Measurements from ENCODE around the gene NEURL4.
"Not testable (repeated sequence)": the region's sequence is repeated elsewhere in the genome, so short reads cannot be mapped to it uniquely, and the experiment has no call there.

The NEURL4 gene

GRCh38 chr17:7348478-7349242 lies 19.5 kb upstream of the NEURL4 start:
- Histone ChIP-seq H3K36me3 (ENCODE audit: control insufficient read depth, insufficient read depth, low read length) (no peaks in the 10 kb centered on the region), H3K9me3 (ENCODE audit: control insufficient read depth, low read length) (no peaks in the 10 kb centered on the region), H3K27ac (ENCODE audit: insufficient read depth, low read depth, low read length, poor library complexity, severe bottlenecking) (no peak overlapping the region), H3K4me1 (ENCODE audit: control insufficient read depth, insufficient read depth, low read length) (peaks cover 22% of the 10 kb centered on the region), H3K4me3 (ENCODE audit: insufficient read depth, low read depth, low read length) (no peak overlapping the region), H3K27me3 (ENCODE audit: control insufficient read depth, insufficient read depth, low read length, poor library complexity, severe bottlenecking) (peaks cover 7% of the 10 kb centered on the region)
- 93 to 94% methylated on average over 19 of the region's 19 CpGs for WGBS, 2 experiments

DNA sequence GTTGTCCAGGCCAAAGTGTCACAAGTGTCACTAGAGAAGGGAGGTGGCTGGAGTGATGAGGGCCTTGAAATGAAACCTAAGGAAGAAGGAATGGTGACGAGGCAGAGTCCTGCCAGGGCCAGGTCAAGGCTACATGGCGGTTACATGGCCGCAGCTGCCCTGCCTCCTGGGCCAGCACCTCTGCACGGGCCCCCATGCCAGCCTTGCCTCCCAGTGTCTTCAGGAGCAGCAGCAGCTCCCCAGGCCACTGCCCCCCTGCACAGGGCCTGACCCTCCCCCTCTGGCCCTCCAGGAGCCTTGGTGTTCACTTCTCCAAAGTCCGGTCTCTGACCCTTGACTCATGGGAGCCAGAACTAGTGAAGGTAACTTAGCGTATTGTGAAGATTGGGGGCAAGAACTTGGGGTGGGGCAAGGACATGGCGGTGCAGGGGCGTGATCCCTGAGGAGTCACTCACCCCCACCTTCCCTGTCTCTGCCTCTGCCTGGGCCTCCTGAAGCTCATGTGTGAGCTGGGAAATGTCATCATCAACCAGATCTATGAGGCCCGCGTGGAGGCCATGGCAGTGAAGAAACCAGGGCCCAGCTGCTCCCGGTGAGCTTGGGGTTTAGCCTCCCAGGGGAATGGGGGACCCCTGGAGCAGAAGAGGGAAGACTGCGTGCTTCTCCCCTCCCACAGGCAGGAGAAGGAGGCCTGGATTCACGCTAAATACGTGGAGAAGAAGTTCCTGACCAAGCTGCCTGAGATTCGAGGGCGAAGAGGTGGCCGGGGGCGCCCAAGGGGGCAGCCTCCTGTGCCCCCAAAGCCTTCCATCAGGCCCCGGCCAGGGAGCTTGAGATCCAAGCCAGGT lies 18.7 kb upstream of the NEURL4 start:
- WGBS, 2 experiments = 87 to 88% methylated on average over 19 of the region's 19 CpGs
- Histone ChIP-seq H3K27ac (ENCODE audit: insufficient read depth, low read depth, low read length, poor library complexity, severe bottlenecking) (no peak overlapping the region), H3K9me3 (ENCODE audit: control insufficient read depth, low read length) (no peaks in the 10 kb centered on the region), H3K27me3 (ENCODE audit: control insufficient read depth, insufficient read depth, low read length, poor library complexity, severe bottlenecking) (peaks cover 7% of the 10 kb centered on the region), H3K4me1 (ENCODE audit: control insufficient read depth, insufficient read depth, low read length) (peaks cover 17% of the 10 kb centered on the region), H3K4me3 (ENCODE audit: insufficient read depth, low read depth, low read length) (no peak overlapping the region), H3K36me3 (ENCODE audit: control insufficient read depth, insufficient read depth, low read length) (no peaks in the 10 kb centered on the region)

DNA sequence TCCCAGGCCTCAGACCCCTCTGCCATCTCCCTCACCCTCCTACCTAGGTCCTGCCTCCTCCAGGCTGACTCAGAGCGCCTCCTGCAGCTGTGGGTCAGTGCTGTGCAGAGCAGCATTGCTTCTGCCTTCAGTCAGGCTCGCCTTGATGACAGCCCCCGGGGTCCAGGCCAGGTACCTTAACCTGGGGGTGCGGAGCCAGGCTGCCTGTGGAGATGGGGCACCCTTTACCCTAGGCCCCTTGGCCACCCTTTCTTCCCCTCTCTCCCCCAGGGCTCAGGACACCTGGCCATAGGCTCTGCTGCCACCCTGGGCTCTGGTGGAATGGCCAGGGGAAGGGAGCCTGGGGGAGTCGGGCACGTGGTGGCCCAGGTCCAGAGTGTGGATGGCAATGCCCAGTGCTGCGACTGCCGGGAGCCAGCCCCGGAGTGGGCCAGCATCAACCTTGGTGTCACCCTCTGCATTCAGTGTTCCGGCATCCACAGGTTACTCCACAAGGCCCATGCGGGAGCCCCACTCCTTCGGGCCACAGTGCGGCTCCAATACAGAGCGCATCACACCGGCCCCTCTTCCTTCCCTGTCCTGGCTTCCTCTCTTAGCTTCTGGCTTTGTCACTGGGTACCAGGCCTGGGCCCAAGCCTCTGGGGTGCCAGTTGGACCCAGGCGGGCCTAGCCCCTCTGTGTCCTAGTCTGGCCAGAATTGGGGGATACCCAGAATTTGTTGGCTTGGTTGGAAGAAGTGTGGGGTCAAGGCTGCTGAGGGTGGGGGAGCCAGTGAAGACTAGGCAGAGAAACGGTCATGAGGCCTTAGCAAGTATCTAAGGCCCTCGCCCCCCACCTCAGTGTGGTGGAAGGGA lies 17.9 kb upstream of the NEURL4 start:
- Histone ChIP-seq H3K27me3 (ENCODE audit: control insufficient read depth, insufficient read depth, low read length, poor library complexity, severe bottlenecking) (peaks cover 7% of the 10 kb centered on the region), H3K27ac (ENCODE audit: insufficient read depth, low read depth, low read length, poor library complexity, severe bottlenecking) (no peak overlapping the region), H3K4me3 (ENCODE audit: insufficient read depth, low read depth, low read length) (no peak overlapping the region), H3K36me3 (ENCODE audit: control insufficient read depth, insufficient read depth, low read length) (no peaks in the 10 kb centered on the region), H3K4me1 (ENCODE audit: control insufficient read depth, insufficient read depth, low read length) (peaks cover 13% of the 10 kb centered on the region), H3K9me3 (ENCODE audit: control insufficient read depth, low read length) (no peaks in the 10 kb centered on the region)
- 91% methylated on average over 18 of the region's 18 CpGs for WGBS, 2 experiments

DNA sequence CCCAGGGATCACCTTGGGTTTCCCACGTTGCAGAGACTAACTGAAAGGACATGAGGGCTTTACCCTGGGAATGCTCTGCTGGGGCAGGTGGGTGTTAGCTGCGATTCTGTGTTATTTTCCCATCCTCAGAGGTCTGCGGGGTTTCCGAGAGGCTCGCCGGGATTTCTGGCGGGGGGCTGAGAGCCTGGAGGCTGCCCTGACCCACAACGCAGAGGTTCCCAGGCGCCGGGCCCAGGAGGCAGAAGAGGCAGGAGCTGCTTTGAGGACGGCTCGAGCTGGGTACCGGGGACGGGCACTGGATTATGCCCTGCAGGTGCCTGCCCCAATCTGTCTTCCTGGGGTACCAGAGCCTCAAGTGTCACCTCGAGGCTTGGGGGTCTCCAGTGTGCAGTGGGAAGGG lies 14.1 kb upstream of the NEURL4 start:
- WGBS, 2 experiments = 90% methylated on average over 15 of the region's 15 CpGs
- Histone ChIP-seq H3K4me3 (ENCODE audit: insufficient read depth, low read depth, low read length) (no peak overlapping the region), H3K27ac (ENCODE audit: insufficient read depth, low read depth, low read length, poor library complexity, severe bottlenecking) (no peak overlapping the region), H3K36me3 (ENCODE audit: control insufficient read depth, insufficient read depth, low read length) (no peaks in the 10 kb centered on the region), H3K9me3 (ENCODE audit: control insufficient read depth, low read length) (no peaks in the 10 kb centered on the region), H3K4me1 (ENCODE audit: control insufficient read depth, insufficient read depth, low read length) (no peaks in the 10 kb centered on the region), H3K27me3 (ENCODE audit: control insufficient read depth, insufficient read depth, low read length, poor library complexity, severe bottlenecking) (no peaks in the 10 kb centered on the region)

GRCh38 chr17:7341842-7342241 lies 12.7 kb upstream of the NEURL4 start:
- no peaks in the 10 kb centered on the region for H3K9me3 ChIP-seq (ENCODE audit: control insufficient read depth, low read length)
- 97 to 98% methylated on average over 13 of the region's 13 CpGs for WGBS, 2 experiments
- no peak overlapping the region for H3K4me3 ChIP-seq (ENCODE audit: insufficient read depth, low read depth, low read length)
- H3K4me1 ChIP-seq (ENCODE audit: control insufficient read depth, insufficient read depth, low read length) = peaks cover 2% of the 10 kb centered on the region
- H3K36me3 ChIP-seq (ENCODE audit: control insufficient read depth, insufficient read depth, low read length) = no peaks in the 10 kb centered on the region
- H3K27me3 ChIP-seq (ENCODE audit: control insufficient read depth, insufficient read depth, low read length, poor library complexity, severe bottlenecking) = no peaks in the 10 kb centered on the region
- no peak overlapping the region for H3K27ac ChIP-seq (ENCODE audit: insufficient read depth, low read depth, low read length, poor library complexity, severe bottlenecking)

GRCh38 chr17:7340179-7340578 lies 11.0 kb upstream of the NEURL4 start:
- Histone ChIP-seq H3K27me3 (ENCODE audit: control insufficient read depth, insufficient read depth, low read length, poor library complexity, severe bottlenecking) (no peaks in the 10 kb centered on the region), H3K9me3 (ENCODE audit: control insufficient read depth, low read length) (no peaks in the 10 kb centered on the region), H3K27ac (ENCODE audit: insufficient read depth, low read depth, low read length, poor library complexity, severe bottlenecking) (no peak overlapping the region), H3K4me1 (ENCODE audit: control insufficient read depth, insufficient read depth, low read length) (peaks cover 7% of the 10 kb centered on the region), H3K4me3 (ENCODE audit: insufficient read depth, low read depth, low read length) (no peak overlapping the region), H3K36me3 (ENCODE audit: control insufficient read depth, insufficient read depth, low read length) (no peaks in the 10 kb centered on the region)
- WGBS, 2 experiments = 82 to 96% methylated on average over 2 of the region's 2 CpGs

DNA sequence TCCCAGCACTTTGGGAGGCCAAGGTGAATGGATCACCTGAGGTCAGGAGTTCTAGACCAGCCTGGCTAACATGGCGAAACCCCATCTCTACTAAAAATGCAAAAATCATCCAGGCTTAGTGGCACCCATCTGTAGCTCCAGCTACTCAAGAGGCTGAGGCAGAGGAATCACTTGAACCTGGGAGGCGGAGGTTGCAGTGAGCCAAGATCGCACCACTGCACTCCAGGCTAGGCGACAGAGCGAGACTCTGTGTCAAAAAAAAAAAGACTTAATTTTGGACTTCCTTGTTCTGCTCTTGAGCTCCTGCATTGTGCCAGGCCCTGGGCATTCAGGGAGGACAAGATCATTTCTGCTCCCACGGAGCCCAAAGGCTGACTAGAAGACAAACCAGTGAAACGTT lies 8.5 kb upstream of the NEURL4 start:
- not testable (repeated sequence) for H3K27me3 ChIP-seq (ENCODE audit: control insufficient read depth, insufficient read depth, low read length, poor library complexity, severe bottlenecking); H3K9me3 ChIP-seq (ENCODE audit: control insufficient read depth, low read length); H3K36me3 ChIP-seq (ENCODE audit: control insufficient read depth, insufficient read depth, low read length); H3K27ac ChIP-seq (ENCODE audit: insufficient read depth, low read depth, low read length, poor library complexity, severe bottlenecking); H3K4me3 ChIP-seq (ENCODE audit: insufficient read depth, low read depth, low read length); H3K4me1 ChIP-seq (ENCODE audit: control insufficient read depth, insufficient read depth, low read length)
- 83 to 87% methylated on average over 7 of the region's 7 CpGs for WGBS, 2 experiments

DNA sequence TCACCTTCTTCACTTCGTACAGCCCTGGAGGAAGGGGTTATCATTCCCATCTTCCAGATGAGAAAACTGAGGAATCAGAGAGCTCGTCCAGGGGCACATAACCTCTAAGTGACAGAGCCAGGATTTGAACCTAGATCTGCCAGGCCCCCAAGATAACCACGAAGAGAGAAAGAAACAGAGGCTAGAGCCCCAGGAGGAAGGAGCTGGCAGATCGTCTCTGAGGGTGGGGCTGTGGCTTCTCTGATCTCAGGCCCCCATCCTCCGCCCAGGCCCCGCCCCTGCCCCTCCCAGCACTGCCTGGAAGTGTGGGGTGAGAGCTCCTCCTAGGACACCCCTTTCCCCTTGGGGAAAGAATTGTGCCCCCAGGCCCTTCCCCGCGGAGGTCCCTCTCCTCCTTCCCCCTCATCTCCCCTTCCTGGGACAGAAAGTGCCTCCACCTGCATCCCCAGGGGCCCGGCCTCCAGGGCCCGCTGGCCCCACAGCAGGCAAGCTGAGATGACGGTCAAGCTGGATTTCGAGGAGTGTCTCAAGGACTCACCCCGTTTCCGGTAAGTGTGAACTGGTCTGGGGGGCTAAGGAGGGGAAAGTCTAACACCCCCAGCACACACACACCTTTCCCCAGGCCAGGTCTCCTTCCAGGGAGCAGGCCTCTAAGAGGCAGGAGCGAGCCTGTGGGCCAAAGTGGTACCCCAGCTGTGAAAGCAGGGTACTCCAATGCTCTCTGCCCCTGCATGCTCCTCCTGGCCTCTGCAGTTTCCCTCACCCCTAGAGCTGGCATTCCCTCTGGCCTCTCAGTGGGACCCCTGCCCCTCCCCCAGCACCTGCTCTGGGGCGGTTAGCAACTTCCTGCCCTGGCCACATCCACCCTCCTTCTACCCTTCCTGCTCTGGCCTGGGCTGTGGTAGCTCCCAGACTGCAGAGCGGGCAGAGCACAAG lies 7.4 kb upstream of the NEURL4 start, which contains the start of gene ACAP1:
Gene ACAP1 (plus strand): TSS at position 290 of the 936 bp plus-strand sequence. CDS start 206 bp downstream, at position 496.
- Histone ChIP-seq H3K4me3 (ENCODE audit: insufficient read depth, low read depth, low read length) (no peak within 1 kb of the TSS), H3K36me3 (ENCODE audit: control insufficient read depth, insufficient read depth, low read length) (no peaks in the 10 kb centered on the region), H3K4me1 (ENCODE audit: control insufficient read depth, insufficient read depth, low read length) (peaks cover 7% of the 10 kb centered on the region), H3K27ac (ENCODE audit: insufficient read depth, low read depth, low read length, poor library complexity, severe bottlenecking) (no peak within 1 kb of the TSS), H3K27me3 (ENCODE audit: control insufficient read depth, insufficient read depth, low read length, poor library complexity, severe bottlenecking) (no peaks in the 10 kb centered on the region), H3K9me3 (ENCODE audit: control insufficient read depth, low read length) (no peaks in the 10 kb centered on the region)
- WGBS, 2 experiments = 64 to 67% methylated on average over 17 of the region's 17 CpGs

DNA sequence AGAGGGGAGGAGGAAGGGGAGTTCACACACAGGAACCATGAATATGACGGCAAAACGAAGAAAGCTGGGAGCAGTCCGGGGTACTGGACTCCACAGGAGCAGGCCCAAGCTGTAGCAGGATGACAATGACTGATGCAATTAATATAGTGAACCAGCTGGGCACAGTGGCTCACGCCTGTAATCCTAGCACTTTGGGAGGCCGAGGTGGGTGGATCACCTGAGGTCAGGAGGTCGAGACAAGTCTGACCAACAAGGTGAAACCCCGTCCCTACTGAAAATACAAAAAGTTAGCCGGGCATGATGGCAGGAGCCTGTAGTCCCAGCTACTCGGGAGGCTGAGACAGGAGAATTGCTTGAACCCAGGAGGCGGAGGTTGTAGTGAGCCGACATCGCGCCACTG lies 6.6 kb upstream of the NEURL4 start:
- 92% methylated on average over 13 of the region's 13 CpGs for WGBS, 2 experiments
- not testable (repeated sequence) for H3K4me1 ChIP-seq (ENCODE audit: control insufficient read depth, insufficient read depth, low read length); H3K4me3 ChIP-seq (ENCODE audit: insufficient read depth, low read depth, low read length); H3K36me3 ChIP-seq (ENCODE audit: control insufficient read depth, insufficient read depth, low read length); H3K27me3 ChIP-seq (ENCODE audit: control insufficient read depth, insufficient read depth, low read length, poor library complexity, severe bottlenecking); H3K27ac ChIP-seq (ENCODE audit: insufficient read depth, low read depth, low read length, poor library complexity, severe bottlenecking); H3K9me3 ChIP-seq (ENCODE audit: control insufficient read depth, low read length)
